Left ventricle myocardium inferior (tissue), 1 donor: Measurements from ENCODE around the gene SP6. TPM values are rescaled to one million over a fixed set of nuclear protein-coding genes. Genes with fewer than 3 reads are reported as not detected.

Experiments used
- DNase-seq: peaks from one replicate; pipeline ENCODE4 v3.0.0-alpha.2; 2020
- H3K27ac ChIP-seq: fragments of 200-600 bp; replicated peaks from 2 replicates; pipeline ENCODE4 v1.8.0; 2021
- H3K27me3 ChIP-seq: fragments of 200-600 bp; 2 replicates; pipeline ENCODE4 v1.8.0; 2021; ENCODE audit warnings: low read depth
- H3K36me3 ChIP-seq: fragments of 200-600 bp; 2 replicates; pipeline ENCODE4 v1.8.0; 2021
- H3K4me1 ChIP-seq: fragments of 200-600 bp; 2 replicates; pipeline ENCODE4 v1.8.0; 2021
- H3K4me3 ChIP-seq: fragments of 200-600 bp; 2 replicates; pipeline ENCODE4 v1.8.0; 2021; ENCODE audit warnings: mild to moderate bottlenecking, moderate library complexity
- H3K9me3 ChIP-seq: fragments of 200-600 bp; replicated peaks from 2 replicates; pipeline ENCODE4 v1.8.0; 2021
- CTCF ChIP-seq: fragments of 200-600 bp; IDR thresholded peaks from 2 replicates; pipeline ENCODE4 v1.8.0; 2021; ENCODE audit warnings: antibody characterized with exemption, mild to moderate bottlenecking, borderline replicate concordance
- intact Hi-C: fragments of 100-400 bp; cut with micrococcal nuclease; formaldehyde crosslinking; loops from one replicate; pipeline ENCODE4 v1.11.0; 2022
- total RNA-seq: library from RNA; stranded (reverse); fragmentation: NEBNext Ultra II Directional; extraction: Animal tissue kit (Norgen Biotek cat#: 25700); gene quantifications from one replicate; pipeline ENCODE4 v1.2.1, GENCODE V29; 2021
- donor health status: DM: no; HTN: yes; CAD: no; lungs with severe emphysema.

SP6 gene
- total RNA-seq, 1 donor from 2014 or later = 0.16 TPM

- intact Hi-C loops = no loop called here
- no peaks in the 10 kb centered on the region for H3K9me3 ChIP-seq
- no peak overlapping the region for H3K27ac ChIP-seq
- no peak overlapping the region for H3K4me3 ChIP-seq
- H3K4me1 ChIP-seq = peaks cover 9% of the 10 kb centered on the region
- TF ChIP-seq CTCF = no peak
- H3K36me3 ChIP-seq = no peaks in the 10 kb centered on the region
- H3K27me3 ChIP-seq = peaks cover 76% of the 10 kb centered on the region
- DNase-seq = no peak
These were observed 26.5 kb upstream of the SP6 start for GRCh38 chr17:47877368-47878034.

- H3K27me3 ChIP-seq = peaks cover 98% of the 10 kb centered on the region
- no peaks in the 10 kb centered on the region for H3K36me3 ChIP-seq
- H3K9me3 ChIP-seq = no peaks in the 10 kb centered on the region
- DNase-seq = no peak
- no peak for TF ChIP-seq CTCF
- no peak overlapping the region for H3K4me3 ChIP-seq
- H3K4me1 ChIP-seq = no peaks in the 10 kb centered on the region
- intact Hi-C loops = no loop called here
- H3K27ac ChIP-seq = no peak overlapping the region
These were observed 24.3 kb upstream of the SP6 start for GRCh38 chr17:47875011-47875985.

- H3K36me3 ChIP-seq = no peaks in the 10 kb centered on the region
- no peak for DNase-seq
- no peak overlapping the region for H3K4me3 ChIP-seq
- peaks cover 99% of the 10 kb centered on the region for H3K27me3 ChIP-seq
- intact Hi-C loops = no loop called here
- H3K27ac ChIP-seq = no peak overlapping the region
- no peak for TF ChIP-seq CTCF
- H3K9me3 ChIP-seq = no peaks in the 10 kb centered on the region
- no peaks in the 10 kb centered on the region for H3K4me1 ChIP-seq
These were observed 22.5 kb upstream of the SP6 start for GRCh38 chr17:47873200-47874090.

- H3K27ac ChIP-seq = no peak overlapping the region
- no peaks in the 10 kb centered on the region for H3K9me3 ChIP-seq
- no peak for TF ChIP-seq CTCF
- peaks cover 99% of the 10 kb centered on the region for H3K27me3 ChIP-seq
- H3K4me3 ChIP-seq = no peak overlapping the region
- no peak for DNase-seq
- intact Hi-C loops = no loop called here
- no peaks in the 10 kb centered on the region for H3K4me1 ChIP-seq
- H3K36me3 ChIP-seq = no peaks in the 10 kb centered on the region
These were observed 21.7 kb upstream of the SP6 start for GRCh38 chr17:47872651-47873161.

- Histone ChIP-seq H3K9me3 (no peaks in the 10 kb centered on the region), H3K27me3 (peaks cover 99% of the 10 kb centered on the region), H3K4me3 (no peak overlapping the region), H3K36me3 (no peaks in the 10 kb centered on the region), H3K4me1 (no peaks in the 10 kb centered on the region), H3K27ac (no peak overlapping the region)
- intact Hi-C loops = no loop called here
- no peak for TF ChIP-seq CTCF
- no peak for DNase-seq
These were observed 21.2 kb upstream of the SP6 start for GRCh38 chr17:47872019-47872650.
